MCF 10A (cell line): ENCODE results near the gene GFPT1. TPM values are rescaled to one million over a fixed set of nuclear protein-coding genes. Genes with fewer than 3 reads are reported as not detected.

Source experiments
- BruUV-seq: library from RNA; stranded (reverse); fragments of 400-500 nt; replicated peaks from 2 replicates; lab custom pipeline; 2021; lab: Mats Ljungman, UMichigan
- CTCF ChIA-PET: fragments of 300-600 bp; sonication (Branson Sonifier 250); formaldehyde crosslinking; extraction: SDS; loops from one replicate; lab custom pipeline; 2021; ENCODE audit warnings: antibody characterized with exemption, inconsistent platforms; lab: Yijun Ruan, JAX
- POLR2A ChIA-PET: fragments of 300-600, 350-650 bp; sonication (Branson Sonifier 250); formaldehyde crosslinking; extraction: SDS; loops from one replicate; lab custom pipeline; 2020; ENCODE audit warnings: antibody characterized with exemption, inconsistent platforms; lab: Yijun Ruan, JAX
- DNase-seq: peaks from one replicate; pipeline ENCODE4 v3.0.0-alpha.2; 2018; ENCODE audit not compliant: unreplicated experiment
- H3K27ac Mint-ChIP-seq: one replicate; pipeline ENCODE4 v1.8.0; 2022; ENCODE audit warnings: mild to moderate bottlenecking, low read depth, mixed read lengths; ENCODE audit not compliant: unreplicated experiment
- H3K27me3 Mint-ChIP-seq: one replicate; pipeline ENCODE4 v1.8.0; 2022; ENCODE audit warnings: mixed read lengths; ENCODE audit not compliant: insufficient read depth, unreplicated experiment
- H3K36me3 Mint-ChIP-seq: one replicate; pipeline ENCODE4 v1.8.0; 2022; ENCODE audit warnings: mild to moderate bottlenecking, moderate library complexity, mixed read lengths; ENCODE audit not compliant: insufficient read depth, unreplicated experiment
- H3K4me1 Mint-ChIP-seq: one replicate; pipeline ENCODE4 v1.8.0; 2022; ENCODE audit warnings: mixed read lengths; ENCODE audit not compliant: insufficient read depth, unreplicated experiment
- H3K4me3 Mint-ChIP-seq: one replicate; pipeline ENCODE4 v1.8.0; 2022; ENCODE audit warnings: mild to moderate bottlenecking, moderate library complexity, mixed read lengths; ENCODE audit not compliant: unreplicated experiment
- H3K9me3 Mint-ChIP-seq: one replicate; pipeline ENCODE4 v1.8.0; 2022; ENCODE audit warnings: mixed read lengths; ENCODE audit not compliant: unreplicated experiment
- intact Hi-C: fragments of 100-400 bp; cut with micrococcal nuclease; formaldehyde crosslinking; loops from 2 replicates; pipeline ENCODE4 v1.14.1; 2022
- total RNA-seq: library from RNA; stranded (reverse); gene quantifications from 2 replicates; pipeline ENCODE4 v1.2.3, GENCODE V29; 2022
- TF ChIP-seq, protein P1 (sequence below): fragments of 200-600 bp; IDR thresholded peaks from one replicate; pipeline ENCODE4 v1.8.0; 2022; ENCODE audit warnings: antibody characterized with exemption, mild to moderate bottlenecking; ENCODE audit not compliant: unreplicated experiment

The GFPT1 gene
- total RNA-seq, 1 experiment from 2014 or later = 176 TPM

- TF ChIP-seq, protein P1, sequence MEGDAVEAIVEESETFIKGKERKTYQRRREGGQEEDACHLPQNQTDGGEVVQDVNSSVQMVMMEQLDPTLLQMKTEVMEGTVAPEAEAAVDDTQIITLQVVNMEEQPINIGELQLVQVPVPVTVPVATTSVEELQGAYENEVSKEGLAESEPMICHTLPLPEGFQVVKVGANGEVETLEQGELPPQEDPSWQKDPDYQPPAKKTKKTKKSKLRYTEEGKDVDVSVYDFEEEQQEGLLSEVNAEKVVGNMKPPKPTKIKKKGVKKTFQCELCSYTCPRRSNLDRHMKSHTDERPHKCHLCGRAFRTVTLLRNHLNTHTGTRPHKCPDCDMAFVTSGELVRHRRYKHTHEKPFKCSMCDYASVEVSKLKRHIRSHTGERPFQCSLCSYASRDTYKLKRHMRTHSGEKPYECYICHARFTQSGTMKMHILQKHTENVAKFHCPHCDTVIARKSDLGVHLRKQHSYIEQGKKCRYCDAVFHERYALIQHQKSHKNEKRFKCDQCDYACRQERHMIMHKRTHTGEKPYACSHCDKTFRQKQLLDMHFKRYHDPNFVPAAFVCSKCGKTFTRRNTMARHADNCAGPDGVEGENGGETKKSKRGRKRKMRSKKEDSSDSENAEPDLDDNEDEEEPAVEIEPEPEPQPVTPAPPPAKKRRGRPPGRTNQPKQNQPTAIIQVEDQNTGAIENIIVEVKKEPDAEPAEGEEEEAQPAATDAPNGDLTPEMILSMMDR = no peak
- TSS peak; percentile 95 for BruUV-seq
- Mint-ChIP-seq H3K9me3 (no peaks in the 10 kb centered on the region), H3K36me3 (peaks cover 25% of the 10 kb centered on the region), H3K27me3 (no peaks in the 10 kb centered on the region), H3K27ac (peak overlapping the region; percentile 96), H3K4me3 (peak overlapping the region; percentile 90), H3K4me1 (peaks cover 44% of the 10 kb centered on the region)
- intact Hi-C loops = loop anchor here (2.0 kb wide), 1 partner anchor 329 kb away; no protein-coding TSS in a partner anchor
- POLR2A ChIA-PET = interaction anchor here (0.6 to 3.8 kb wide), 4 partner anchors 8 to 461 kb away, joined by 3 to 32 read pairs (median 5); partner anchors contain the start of gene NFU1
- DNase-seq = peak; percentile 31
- CTCF ChIA-PET = interaction anchor here (0.7 to 2.7 kb wide), 6 partner anchors 10 to 308 kb away, joined by 3 to 14 read pairs (median 4); partner anchors contain the start of gene NFU1
These were observed 1.4 kb downstream of the GFPT1 start for GRCh38 chr2:69385443-69386151.

DNA sequence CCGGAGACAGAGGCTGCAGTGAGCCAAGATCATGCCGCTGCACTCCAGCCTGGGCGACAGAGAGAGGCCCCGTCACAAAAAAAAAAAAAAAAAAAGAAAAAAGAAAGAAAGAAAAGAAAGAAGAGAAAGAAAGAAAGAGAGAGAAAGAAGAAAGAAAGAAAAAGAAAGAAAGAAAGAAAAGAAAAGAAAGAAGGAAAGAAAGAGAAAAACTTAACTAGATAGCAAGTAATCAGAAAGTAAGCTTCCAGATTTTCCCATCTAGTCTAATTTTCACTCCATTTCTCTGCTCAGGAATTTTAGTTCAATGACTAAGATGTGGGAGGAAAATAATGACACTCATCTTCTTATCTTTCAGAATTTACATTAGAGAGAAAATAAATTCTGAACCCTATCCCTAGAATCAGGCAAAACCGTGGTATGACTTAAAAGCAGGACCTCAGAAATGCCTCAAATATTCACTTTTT is 2.4 kb downstream of the GFPT1 start:
- Mint-ChIP-seq H3K9me3 (no peaks in the 10 kb centered on the region), H3K36me3 (peaks cover 30% of the 10 kb centered on the region), H3K27ac (no peak overlapping the region), H3K4me3 (peak overlapping the region; percentile 90), H3K27me3 (no peaks in the 10 kb centered on the region), H3K4me1 (peaks cover 48% of the 10 kb centered on the region)
- DNase-seq = no peak
- ChIA-PET POLR2A (interaction anchor here (0.8 to 3.8 kb wide), 2 partner anchors 53 to 265 kb away, joined by 3 to 32 read pairs; partner anchors contain the start of gene NFU1), CTCF (interaction anchor here (0.6 to 2.7 kb wide), 3 partner anchors 9 to 436 kb away, joined by 3 to 14 read pairs (median 3); no protein-coding TSS in a partner anchor)
- TF ChIP-seq, protein P1 = no peak
- BruUV-seq = no TSS peak
- intact Hi-C loops = no loop called here

- H3K4me1 Mint-ChIP-seq = peaks cover 47% of the 10 kb centered on the region
- CTCF ChIA-PET = no interaction called here
These were observed 3.7 kb downstream of the GFPT1 start for GRCh38 chr2:69383176-69383812.

More at GRCh38 chr2:69383176-69383812, 3.7 kb downstream of the GFPT1 start:
- intact Hi-C loops = no loop called here
- peak overlapping the region; percentile 24 for H3K27ac Mint-ChIP-seq
- TF ChIP-seq, protein P1 = no peak
- no peaks in the 10 kb centered on the region for H3K27me3 Mint-ChIP-seq
- no TSS peak for BruUV-seq
- no peaks in the 10 kb centered on the region for H3K9me3 Mint-ChIP-seq
- no peak overlapping the region for H3K4me3 Mint-ChIP-seq
- POLR2A ChIA-PET = interaction anchor here (3.8 kb wide), 1 partner anchor 54 kb away, joined by 32 read pairs; the partner anchor contains the start of gene NFU1
- no peak for DNase-seq
- peaks cover 30% of the 10 kb centered on the region for H3K36me3 Mint-ChIP-seq
